MM.1S (cell line): ENCODE measurements around the gene CEP128.

ENCODE experiments used
- DNase-seq: peaks from one replicate; pipeline ENCODE4 v3.0.0-alpha.2; 2015
- H2AFZ ChIP-seq: fragments of 300-600 bp; sonication (generic); 2 replicates; pipeline ENCODE4 v1.6.0; 2016; ENCODE audit warnings: antibody characterized with exemption, low read length
- H3F3A ChIP-seq: fragments of 300-600 bp; sonication (generic); 2 replicates; pipeline ENCODE4 v1.6.1; 2016; ENCODE audit warnings: mild to moderate bottlenecking, antibody characterized with exemption, low read length, moderate library complexity, mixed read lengths; ENCODE audit not compliant: insufficient read depth
- H3K27ac ChIP-seq: fragments of 300-600 bp; sonication (generic); 2 replicates; pipeline ENCODE4 v1.5.1; 2016; ENCODE audit warnings: mild to moderate bottlenecking, low read length
- H3K27me3 ChIP-seq: fragments of 300-600 bp; sonication (generic); replicated peaks from 2 replicates; pipeline ENCODE4 v1.6.0; 2016; ENCODE audit warnings: low read length; ENCODE audit not compliant: insufficient read depth
- H3K36me3 ChIP-seq: fragments of 300-600 bp; sonication (generic); replicated peaks from 2 replicates; pipeline ENCODE4 v1.6.1; 2016; ENCODE audit warnings: mild to moderate bottlenecking, low read length, mixed read lengths; ENCODE audit not compliant: insufficient read depth
- H3K4me1 ChIP-seq: fragments of 300-600 bp; sonication (generic); 2 replicates; pipeline ENCODE4 v1.6.1; 2016; ENCODE audit warnings: low read length, mixed read lengths
- H3K4me2 ChIP-seq: fragments of 300-600 bp; sonication (generic); 2 replicates; pipeline ENCODE4 v1.6.0; 2016; ENCODE audit warnings: low read depth, low read length
- H3K4me3 ChIP-seq: fragments of 300-600 bp; sonication (generic); 2 replicates; pipeline ENCODE4 v1.5.1; 2016; ENCODE audit warnings: low read length, mixed read lengths
- H3K79me2 ChIP-seq: fragments of 300-600 bp; sonication (generic); 2 replicates; pipeline ENCODE4 v1.6.1; 2016; ENCODE audit warnings: mixed run types, low read length, mixed read lengths
- H3K9ac ChIP-seq: fragments of 300-600 bp; sonication (generic); 2 replicates; pipeline ENCODE4 v1.6.1; 2016; ENCODE audit warnings: low read length, mixed read lengths
- H3K9me2 ChIP-seq: fragments of 300-600 bp; sonication (generic); replicated peaks from 2 replicates; pipeline ENCODE4 v1.6.1; 2016; ENCODE audit warnings: mild to moderate bottlenecking, low read length, mixed read lengths; ENCODE audit not compliant: insufficient read depth
- H3K9me3 ChIP-seq: fragments of 300-600 bp; sonication (generic); replicated peaks from 2 replicates; pipeline ENCODE4 v1.6.1; 2016; ENCODE audit warnings: mild to moderate bottlenecking, low read length, mixed read lengths; ENCODE audit not compliant: insufficient read depth
- H4K20me1 ChIP-seq: fragments of 300-600 bp; sonication (generic); 2 replicates; pipeline ENCODE4 v1.6.1; 2016; ENCODE audit warnings: mild to moderate bottlenecking, low read length, moderate library complexity, mixed read lengths; ENCODE audit not compliant: insufficient read depth
- CTCF ChIP-seq: fragments of 300-600 bp; sonication (generic); IDR thresholded peaks from 2 replicates; pipeline ENCODE4 v1.5.1; 2016; ENCODE audit warnings: antibody characterized with exemption, low read length, mixed read lengths
- EZH2 ChIP-seq: fragments of 300-600 bp; sonication (generic); optimal IDR thresholded peaks from 2 replicates; pipeline ENCODE3; 2017; ENCODE audit warnings: low read depth, mild to moderate bottlenecking, antibody characterized with exemption, low read length, mixed read lengths
- EZH2phosphoT487 ChIP-seq: fragments of 300-600 bp; sonication (generic); IDR thresholded peaks from 2 replicates; pipeline ENCODE4 v1.6.1; 2018; ENCODE audit warnings: antibody characterized with exemption, low read length

CEP128 gene

GRCh38 chr14:80496090-80496489, 445.4 kb downstream of the CEP128 start:
- H3K36me3 ChIP-seq = no peaks in the 10 kb centered on the region
- no peak overlapping the region for H3K27ac ChIP-seq
- no peaks in the 10 kb centered on the region for H3K27me3 ChIP-seq
- no peaks in the 10 kb centered on the region for H3K4me1 ChIP-seq
- TF ChIP-seq CTCF (no peak), EZH2 (no peak), EZH2phosphoT487 (no peak)
- H3K9me3 ChIP-seq = no peaks in the 10 kb centered on the region
- no peaks in the 10 kb centered on the region for H3K9me2 ChIP-seq
- no peak overlapping the region for H3K4me3 ChIP-seq
- no peaks in the 10 kb centered on the region for H3K79me2 ChIP-seq
- H3K9ac ChIP-seq = no peak overlapping the region
- H3K4me2 ChIP-seq = no peak overlapping the region
- H2AFZ ChIP-seq = no peak overlapping the region
- no peaks in the 10 kb centered on the region for H3F3A ChIP-seq
- no peak for DNase-seq
- no peaks in the 10 kb centered on the region for H4K20me1 ChIP-seq

GRCh38 chr14:80494769-80495168, 446.8 kb downstream of the CEP128 start:
- Histone ChIP-seq H3K4me1 (no peaks in the 10 kb centered on the region), H3K36me3 (no peaks in the 10 kb centered on the region), H3K27ac (no peak overlapping the region), H3K9ac (no peak overlapping the region), H4K20me1 (no peaks in the 10 kb centered on the region), H3K79me2 (no peaks in the 10 kb centered on the region), H3K27me3 (no peaks in the 10 kb centered on the region), H3K9me2 (no peaks in the 10 kb centered on the region), H2AFZ (no peak overlapping the region), H3K4me2 (no peak overlapping the region), H3K4me3 (no peak overlapping the region), H3K9me3 (no peaks in the 10 kb centered on the region), H3F3A (no peaks in the 10 kb centered on the region)
- no peak for TF ChIP-seq EZH2phosphoT487
- no peak for TF ChIP-seq EZH2
- no peak for TF ChIP-seq CTCF
- DNase-seq = no peak

GRCh38 chr14:80493620-80494019, 447.9 kb downstream of the CEP128 start:
- no peaks in the 10 kb centered on the region for H3K27me3 ChIP-seq
- no peak overlapping the region for H3K4me2 ChIP-seq
- no peaks in the 10 kb centered on the region for H4K20me1 ChIP-seq
- H3F3A ChIP-seq = no peaks in the 10 kb centered on the region
- H3K79me2 ChIP-seq = no peaks in the 10 kb centered on the region
- H3K36me3 ChIP-seq = no peaks in the 10 kb centered on the region
- DNase-seq = no peak
- H3K9me2 ChIP-seq = no peaks in the 10 kb centered on the region
- H3K27ac ChIP-seq = no peak overlapping the region
- TF ChIP-seq EZH2phosphoT487 (no peak), EZH2 (no peak), CTCF (no peak)
- H3K9me3 ChIP-seq = no peaks in the 10 kb centered on the region
- no peak overlapping the region for H2AFZ ChIP-seq
- H3K4me3 ChIP-seq = no peak overlapping the region
- no peaks in the 10 kb centered on the region for H3K4me1 ChIP-seq
- H3K9ac ChIP-seq = no peak overlapping the region
